HG03558 (cell line): ENCODE measurements around the gene DESI1.
"Not testable (repeated sequence)": the region's sequence is repeated elsewhere in the genome, so short reads cannot be mapped to it uniquely, and the experiment has no call there.

Experiments used
- ATAC-seq: cut with Tn5 transposase; IDR thresholded peaks from one replicate; pipeline ENCODE4 v1.9.1; 2021; ENCODE audit warnings: moderate number of reproducible peaks; ENCODE audit not compliant: unreplicated experiment; ENCODE audit errors: extremely low read depth

The DESI1 gene

DNA sequence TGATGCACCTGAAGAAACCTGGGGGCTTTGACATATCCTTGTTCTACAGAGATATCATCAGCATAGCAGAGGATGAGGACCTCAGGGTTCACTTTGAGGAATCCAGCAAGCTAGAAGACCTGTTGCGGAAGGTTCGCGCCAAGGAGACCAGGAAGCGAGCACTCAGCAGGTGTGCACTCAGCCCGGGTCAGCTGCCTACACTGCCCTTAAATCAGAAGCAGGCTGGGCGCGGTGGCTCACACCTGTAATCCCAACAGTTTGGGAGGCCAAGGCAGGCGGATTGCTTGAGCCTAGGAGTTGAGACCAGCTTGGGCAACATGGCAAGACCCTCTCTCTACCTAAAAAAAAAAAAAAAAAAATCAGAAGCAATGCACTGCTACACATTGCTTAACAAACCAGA is 16.8 kb upstream of the DESI1 start:
- not testable (repeated sequence) for ATAC-seq

GRCh38 chr22:41636467-41636866 is 15.6 kb upstream of the DESI1 start:
- ATAC-seq: no peak

GRCh38 chr22:41634610-41635009 is 13.8 kb upstream of the DESI1 start:
- not testable (repeated sequence) for ATAC-seq

- ATAC-seq: not testable (repeated sequence)
Observed at GRCh38 chr22:41631615-41632014, 10.8 kb upstream of the DESI1 start.

DNA sequence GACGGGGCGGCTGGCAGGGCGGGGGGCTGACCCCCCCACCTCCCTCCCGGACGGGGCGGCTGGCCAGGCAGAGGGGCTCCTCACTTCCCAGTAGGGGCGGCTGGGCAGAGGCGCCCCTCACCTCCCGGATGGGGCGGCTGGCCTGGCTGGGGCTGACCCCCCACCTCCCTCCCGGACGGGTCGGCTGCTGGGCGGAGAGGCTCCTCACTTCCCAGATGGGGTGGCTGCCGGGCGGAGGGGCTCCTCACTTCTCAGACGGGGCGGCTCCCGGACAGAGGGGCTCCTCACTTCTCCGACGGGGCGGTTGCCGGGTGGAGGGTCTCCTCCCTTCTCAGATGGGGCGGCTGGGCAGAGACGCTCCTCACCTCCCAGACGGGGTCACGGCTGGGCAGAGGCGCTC is 10.3 kb upstream of the DESI1 start:
- ATAC-seq: not testable (repeated sequence)

DNA sequence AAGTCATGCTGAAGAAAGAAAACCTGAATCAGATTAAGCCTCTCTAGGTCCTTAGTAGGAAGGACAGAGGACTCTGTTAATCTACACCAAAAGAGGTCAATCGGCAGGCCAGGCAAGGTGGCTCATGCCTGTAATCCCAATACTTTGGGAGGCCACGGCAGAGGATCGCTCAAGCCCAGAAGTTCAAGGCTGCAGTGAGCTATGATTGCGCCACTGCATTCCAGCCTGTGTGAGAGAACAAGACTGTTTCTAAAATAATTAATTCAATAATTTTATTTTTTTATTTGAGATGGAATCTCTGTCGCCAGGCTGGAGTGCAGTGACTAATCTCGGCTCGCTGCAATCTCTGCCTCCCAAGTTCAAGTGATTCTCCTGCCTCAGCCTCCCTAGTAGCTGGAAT is 4.7 kb upstream of the DESI1 start:
- no peak for ATAC-seq

- no peak for ATAC-seq
Observed at GRCh38 chr22:41621911-41622179, 1.0 kb upstream of the DESI1 start.

DNA sequence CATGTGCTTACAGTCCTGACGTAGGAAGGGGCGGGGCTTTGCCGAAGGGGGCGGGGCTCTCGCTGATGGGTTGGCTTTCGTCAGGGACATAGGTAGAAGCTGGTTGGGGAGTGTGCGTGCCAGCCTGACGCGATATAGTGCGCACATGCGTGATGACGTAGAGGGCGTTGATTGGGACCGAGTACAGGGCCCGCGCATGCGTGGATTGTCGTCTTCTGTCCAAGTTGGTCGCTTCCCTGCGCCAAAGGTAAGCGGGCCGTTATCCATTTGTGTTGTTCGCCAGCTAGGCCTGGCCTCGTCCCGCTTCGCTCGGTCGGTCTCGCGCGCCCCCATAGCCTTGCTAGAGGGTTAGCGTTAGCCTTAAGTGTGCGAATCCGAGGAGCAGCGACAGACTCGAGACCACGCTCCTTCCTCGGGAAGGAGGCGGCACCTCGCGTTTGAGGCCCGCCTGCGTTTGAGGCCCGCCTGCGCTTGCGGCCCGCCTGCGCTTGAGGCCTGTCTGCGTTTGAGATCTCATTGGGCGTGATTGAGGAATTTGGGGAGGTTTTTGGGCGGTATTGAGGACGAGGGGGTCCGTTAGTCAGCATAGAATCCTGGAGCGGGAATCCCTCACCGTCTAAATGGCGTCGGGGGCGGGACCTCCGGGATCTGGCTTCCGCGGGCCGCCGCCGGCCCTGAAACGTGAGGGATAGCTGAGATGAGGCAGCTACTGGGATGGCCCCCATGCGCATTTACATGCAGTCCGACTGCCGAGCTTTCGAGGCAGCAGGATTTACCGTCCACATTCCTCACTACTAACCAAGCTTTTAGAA is 462 bp upstream of the DESI1 start, which contains the start of gene XRCC6:
XRCC6 (plus strand) TSS at position 197 of the 812 bp plus-strand sequence. CDS start 710 bp downstream, outside the sequence.
- ATAC-seq: no peak

- ATAC-seq: no peak
Observed at GRCh38 chr22:41619979-41620588, 759 bp downstream of the DESI1 start.

DNA sequence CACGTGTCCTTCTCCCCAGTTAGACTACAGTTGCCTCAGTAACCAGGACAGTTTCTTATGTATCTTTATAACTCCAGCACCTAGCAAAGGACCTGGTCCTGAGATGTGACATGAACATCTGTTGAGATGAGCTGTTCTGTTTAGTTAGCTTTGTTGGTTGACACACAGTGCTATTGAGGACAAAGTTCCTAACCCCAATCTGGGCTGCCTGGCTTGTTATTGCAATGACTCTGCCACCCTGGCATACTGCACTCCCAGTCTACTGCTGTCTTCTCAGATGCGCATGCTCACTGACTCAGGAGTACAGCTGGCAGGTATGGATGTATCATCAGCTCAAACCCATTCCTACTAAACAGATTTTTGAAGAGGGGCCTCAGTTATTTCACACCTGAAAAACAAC is 7.4 kb downstream of the DESI1 start:
- ATAC-seq: no peak

DNA sequence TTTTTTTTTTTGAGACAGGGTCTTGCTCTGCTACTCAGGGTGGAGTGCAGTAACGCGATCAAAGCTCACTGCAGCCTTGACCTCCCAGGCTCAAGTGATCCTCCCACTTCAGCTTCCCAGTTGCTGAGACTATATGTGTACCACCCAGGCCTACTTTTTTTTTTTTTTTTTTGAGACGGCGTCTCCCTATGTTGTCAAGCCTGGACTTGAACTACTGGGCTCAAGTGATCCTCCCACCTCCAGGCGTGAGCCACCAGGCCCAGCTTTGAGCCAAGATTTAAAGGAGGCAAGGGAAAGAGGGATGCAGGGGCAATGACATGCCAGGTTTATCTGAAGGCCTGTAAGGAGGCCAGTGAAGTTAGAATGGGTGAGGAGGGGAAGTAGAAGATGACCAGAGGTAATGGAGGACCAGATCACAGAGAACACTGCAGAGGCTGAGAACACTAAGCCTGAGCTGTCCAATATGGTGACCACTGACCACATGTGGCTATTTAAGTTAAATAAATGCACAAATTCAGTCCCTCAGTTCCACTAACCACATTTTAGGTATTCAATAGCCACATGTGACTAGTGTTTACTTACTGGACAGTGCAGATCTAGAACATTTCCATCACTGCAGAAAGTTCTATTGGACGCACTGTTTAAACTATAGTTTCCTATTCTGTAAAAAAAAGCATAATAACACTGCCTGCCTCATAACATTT is 8.1 kb downstream of the DESI1 start:
- no peak for ATAC-seq

DNA sequence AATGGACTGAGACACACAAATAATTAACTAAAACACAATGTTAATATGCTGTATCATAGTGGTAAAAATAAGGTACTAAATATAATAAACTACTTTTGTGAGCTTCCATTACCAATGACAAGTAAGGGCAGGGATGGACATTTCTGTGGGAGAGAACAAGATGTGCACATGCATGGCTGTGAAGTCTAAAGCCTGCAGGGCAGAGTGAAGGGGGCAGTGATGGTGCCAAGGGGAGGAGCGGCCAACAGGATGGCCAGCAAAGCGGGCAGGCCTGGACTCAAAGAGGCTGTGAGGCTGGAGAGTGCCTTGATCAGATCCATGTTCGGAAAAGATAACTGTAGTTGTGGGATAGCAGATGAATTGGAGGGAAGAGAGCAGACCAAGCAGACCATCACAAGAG is 12.5 kb downstream of the DESI1 start:
- ATAC-seq: no peak

DNA sequence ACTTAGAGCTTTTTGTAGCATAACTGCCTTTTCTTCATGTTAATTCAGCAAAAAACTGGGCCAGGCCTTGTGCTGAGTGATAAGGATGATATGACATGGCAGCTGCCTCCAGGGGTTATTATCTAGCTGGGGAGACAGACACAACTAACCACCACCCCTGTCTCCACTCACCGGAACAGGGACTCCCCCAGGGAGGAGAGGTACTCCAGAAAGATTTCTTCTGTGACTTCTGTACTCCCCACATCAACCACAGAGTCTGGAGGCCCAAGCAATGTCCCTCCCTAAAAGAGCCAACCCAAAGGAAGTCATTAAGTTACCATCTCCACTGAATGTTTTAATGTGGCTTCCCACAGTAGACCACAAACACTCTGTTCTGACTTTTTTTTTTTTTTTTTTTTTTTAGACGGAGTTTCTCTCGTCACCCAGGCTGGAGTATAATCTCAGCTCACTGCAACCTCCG is 16.9 kb downstream of the DESI1 start:
- no peak for ATAC-seq

DNA sequence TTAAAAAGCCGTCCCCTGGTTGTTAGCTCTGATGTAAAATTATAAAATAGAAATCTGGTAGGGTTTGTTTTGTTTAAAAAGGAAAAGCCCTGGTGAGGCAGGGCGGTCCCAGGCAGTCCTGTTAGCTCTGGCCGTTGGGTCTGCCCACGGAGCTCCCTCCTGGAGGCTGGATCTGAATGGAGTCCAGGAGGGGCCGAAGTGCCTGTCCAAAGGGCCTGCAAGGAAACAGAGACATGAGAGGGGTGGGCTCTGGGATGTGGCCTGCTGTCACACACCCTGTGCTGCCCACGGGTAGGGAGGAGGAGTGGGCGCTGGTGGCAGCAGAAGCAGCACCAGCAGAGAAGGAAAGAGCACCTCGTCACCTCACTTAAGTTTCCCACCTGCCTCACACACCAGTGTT is 19.9 kb downstream of the DESI1 start:
- no peak for ATAC-seq

- ATAC-seq: no peak
Observed at GRCh38 chr22:41598891-41599635, 21.8 kb downstream of the DESI1 start.

- ATAC-seq: no peak
Observed at GRCh38 chr22:41598081-41598480, 22.8 kb downstream of the DESI1 start.

DNA sequence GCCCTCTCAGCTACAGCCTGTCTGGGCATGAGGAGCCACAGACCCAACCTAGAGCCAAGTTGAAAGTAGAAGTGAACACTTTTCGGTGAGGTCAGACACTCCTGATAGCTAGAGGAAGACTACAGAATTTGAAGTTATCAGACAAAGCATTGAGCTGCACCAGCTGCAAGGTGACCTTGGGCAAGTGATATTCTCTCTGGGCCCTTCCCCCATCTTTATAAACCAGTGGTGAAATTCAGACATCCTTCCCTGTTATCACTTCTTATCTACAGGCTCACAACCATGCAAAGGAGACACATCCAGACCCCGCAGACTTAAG is 23.2 kb downstream of the DESI1 start:
- no peak for ATAC-seq

DNA sequence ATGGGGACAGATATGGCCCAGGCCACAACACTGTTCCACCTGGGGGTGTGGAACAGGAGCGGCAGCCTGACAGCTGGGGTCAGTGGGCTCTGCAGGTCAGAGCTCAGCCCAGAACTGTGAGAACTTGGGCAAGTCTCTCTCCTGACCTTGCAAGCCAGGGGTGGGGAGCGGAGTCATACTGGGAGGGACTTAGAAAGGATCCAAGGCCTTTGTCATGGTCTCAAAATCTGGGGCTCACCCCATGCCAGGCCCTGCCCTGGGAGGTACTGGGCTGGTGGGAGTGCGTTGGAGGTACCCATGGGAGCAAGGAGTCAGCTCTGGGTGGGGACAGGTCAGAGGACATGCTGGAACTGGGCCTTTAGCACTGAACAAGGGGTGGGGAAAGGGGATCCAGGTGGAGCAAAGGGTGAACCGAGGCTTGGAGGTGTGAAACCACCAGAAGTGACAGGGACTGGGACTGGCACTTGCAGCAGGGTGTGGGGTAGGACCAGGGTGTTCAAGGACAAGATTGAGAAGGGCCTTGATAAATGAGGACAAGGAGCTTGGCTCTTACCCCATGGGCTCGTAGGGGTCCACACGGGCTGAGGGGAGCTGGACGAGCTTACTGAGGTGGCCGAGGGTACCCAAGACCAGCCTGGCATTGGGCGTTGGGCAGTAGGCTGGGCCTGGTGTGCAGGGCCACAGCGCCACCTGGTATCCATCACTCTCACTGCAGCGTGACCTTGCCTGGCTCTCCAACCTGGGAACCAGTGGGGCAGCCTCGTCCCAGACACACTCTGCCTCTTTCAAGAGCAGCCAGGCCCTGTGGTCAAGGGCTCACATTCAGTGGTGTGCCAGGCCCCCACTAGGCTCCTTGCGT is 23.8 kb downstream of the DESI1 start:
- ATAC-seq: no peak

DNA sequence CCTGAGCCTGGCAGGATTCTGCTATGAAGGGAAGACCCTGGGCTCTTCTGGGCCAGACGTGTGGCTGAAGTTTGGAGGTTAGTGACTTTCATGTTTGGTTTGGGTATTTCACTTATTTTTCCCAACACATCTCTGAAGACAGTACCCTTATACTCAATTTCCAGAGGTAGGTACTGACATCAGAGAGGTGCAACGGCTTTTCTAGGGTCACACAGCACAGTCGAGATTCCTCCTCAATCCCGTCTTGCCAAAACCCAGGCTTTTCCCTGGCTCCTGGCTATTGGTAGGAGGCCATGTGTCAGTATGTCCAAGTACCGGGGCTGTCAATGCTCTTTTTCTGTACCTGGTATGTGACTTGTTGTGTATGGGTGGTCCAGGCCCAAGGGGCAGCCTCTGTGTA is 25.1 kb downstream of the DESI1 start:
- ATAC-seq: no peak
